H1 (cell line): ENCODE data around the gene PSPH. TPM values are rescaled to one million over a fixed set of nuclear protein-coding genes. Genes with fewer than 3 reads are reported as not detected.
"Not testable (repeated sequence)": the region's sequence is repeated elsewhere in the genome, so short reads cannot be mapped to it uniquely, and the experiment has no call there.

ENCODE experiments used
- CTCF ChIA-PET: fragments of 300-600 bp; sonication (Branson Sonifier 250); formaldehyde crosslinking; loops from one replicate; lab custom pipeline; 2021; ENCODE audit not compliant: partially characterized antibody; lab: Charles Lee
- POLR2A ChIA-PET: fragments of 300-600 bp; sonication (Branson Sonifier 250); formaldehyde crosslinking; loops from one replicate; lab custom pipeline; 2021; ENCODE audit warnings: inconsistent platforms; ENCODE audit not compliant: partially characterized antibody; lab: Charles Lee
- DNase-seq, 2 experiments: peaks; one replicate each; pipeline versions ENCODE4 v3.0.0 to v3.0.0-alpha.2; 2010 to 2022; ENCODE audit warnings: low spot score in 2 of 2, low read depth in 1 of 2, mixed read lengths in 1 of 2
- FAIRE-seq: peaks from 2 replicates; lab custom pipeline; 2011; peaks lifted over from hg19 to GRCh38; lab: Jason Lieb, UNC
- H2AFZ ChIP-seq: 2 replicates; pipeline ENCODE4 v1.8.1; 2012; ENCODE audit warnings: low read length, inconsistent platforms
- H2AK5ac ChIP-seq: 2 replicates; pipeline ENCODE4 v1.6.1; 2013; ENCODE audit warnings: low read depth, low read length
- H2BK120ac ChIP-seq: replicated peaks from 2 replicates; pipeline ENCODE3; 2013; ENCODE audit warnings: low read depth, low read length, inconsistent platforms
- H2BK12ac ChIP-seq: 2 replicates; pipeline ENCODE4 v1.6.1; 2013; ENCODE audit warnings: low read depth, low read length
- H2BK15ac ChIP-seq: 2 replicates; pipeline ENCODE4 v1.6.1; 2013; ENCODE audit warnings: low read length
- H2BK20ac ChIP-seq: 2 replicates; pipeline ENCODE4 v1.6.1; 2013; ENCODE audit warnings: low read length
- H2BK5ac ChIP-seq: 2 replicates; pipeline ENCODE4 v1.6.1; 2013; ENCODE audit warnings: low read depth, low read length
- H3K14ac ChIP-seq: 2 replicates; pipeline ENCODE4 v1.6.1; 2013; ENCODE audit warnings: inconsistent platforms; ENCODE audit not compliant: insufficient read length
- H3K18ac ChIP-seq: 2 replicates; pipeline ENCODE4 v1.6.1; 2013; ENCODE audit warnings: low read length; ENCODE audit errors: extremely low read depth
- H3K23ac ChIP-seq: 2 replicates; pipeline ENCODE4 v1.6.1; 2013; ENCODE audit warnings: inconsistent platforms; ENCODE audit not compliant: insufficient read length
- H3K23me2 ChIP-seq: 2 replicates; pipeline ENCODE4 v1.6.1; 2013; ENCODE audit warnings: low read depth, low read length
- H3K27ac ChIP-seq: 2 replicates; pipeline ENCODE4 v1.6.1; 2011; ENCODE audit warnings: low read depth, low read length, inconsistent platforms
- H3K27me3 ChIP-seq, 4 experiments: replicated peaks in 1 of 4; 1 replicate in 1 of 4; 2 replicates in 3 of 4; pipeline versions ENCODE4 v1.6.1 to v1.8.1; 2011 to 2013; ENCODE audit warnings: low read length in 3 of 4, mild to moderate bottlenecking in 3 of 4, inconsistent platforms in 2 of 4, mixed read lengths in 2 of 4, moderate library complexity in 1 of 4; ENCODE audit not compliant: control insufficient read depth in 3 of 4, insufficient read depth in 3 of 4; ENCODE audit errors: extremely low read depth in 1 of 4
- H3K36me3 ChIP-seq, 4 experiments: 2 replicates each; pipeline versions ENCODE4 v1.6.1 to v1.8.1; 2011 to 2013; ENCODE audit warnings: mild to moderate bottlenecking in 4 of 4, low read length in 3 of 4, moderate library complexity in 2 of 4, control low read depth in 1 of 4, inconsistent platforms in 1 of 4; ENCODE audit not compliant: insufficient read depth in 4 of 4, control insufficient read depth in 2 of 4
- H3K4ac ChIP-seq: replicated peaks from 2 replicates; pipeline ENCODE3; 2013; ENCODE audit warnings: low read length, low read depth, mixed read lengths, inconsistent platforms; ENCODE audit not compliant: insufficient read length
- H3K4me1 ChIP-seq, 4 experiments: replicated peaks in 1 of 4; 1 replicate in 1 of 4; 2 replicates in 3 of 4; pipeline versions ENCODE4 v1.6.1 to v1.8.1; 2011 to 2013; ENCODE audit warnings: low read length in 3 of 4, inconsistent platforms in 2 of 4, mixed read lengths in 1 of 4; ENCODE audit not compliant: insufficient read depth in 4 of 4, control insufficient read depth in 3 of 4
- H3K4me2 ChIP-seq, 2 experiments: 2 replicates each; pipeline versions ENCODE4 v1.6.1 to v1.8.1; 2011 to 2013; ENCODE audit warnings: low read depth in 2 of 2, low read length in 2 of 2, control low read depth in 1 of 2, inconsistent platforms in 1 of 2, mild to moderate bottlenecking in 1 of 2; ENCODE audit not compliant: insufficient read depth in 1 of 2
- H3K4me3 ChIP-seq, 4 experiments: fragments of 200-600, 300-600 bp in 1 of 4; sonication (generic), shearing (Covaris generic), sonication (Bioruptor Twin) in 1 of 4; 2 replicates each; pipeline versions ENCODE4 v1.5.1 to v1.8.1; 2011 to 2016; ENCODE audit warnings: low read length in 4 of 4, low read depth in 3 of 4, control low read depth in 2 of 4, inconsistent platforms in 2 of 4, mild to moderate bottlenecking in 2 of 4, mixed read lengths in 1 of 4, moderate library complexity in 1 of 4; ENCODE audit not compliant: insufficient read depth in 2 of 4; ENCODE audit errors: extremely low read depth in 1 of 4
- H3K56ac ChIP-seq: replicated peaks from 2 replicates; pipeline ENCODE3; 2013; ENCODE audit warnings: low read depth, mild to moderate bottlenecking, mixed read lengths, low read length, inconsistent platforms; ENCODE audit not compliant: insufficient read length
- H3K79me1 ChIP-seq: 2 replicates; pipeline ENCODE4 v1.6.1; 2013; ENCODE audit warnings: low read depth, low read length, control low read depth
- H3K79me2 ChIP-seq, 2 experiments: 2 replicates each; pipeline versions ENCODE4 v1.6.1 to v1.8.1; 2012 to 2013; ENCODE audit warnings: low read length in 2 of 2, mild to moderate bottlenecking in 2 of 2, inconsistent platforms in 1 of 2; ENCODE audit not compliant: insufficient read depth in 2 of 2, control insufficient read depth in 1 of 2
- H3K9ac ChIP-seq, 4 experiments: replicated peaks in 1 of 4; 1 replicate in 1 of 4; 2 replicates in 3 of 4; pipeline versions ENCODE4 v1.6.1 to v1.8.1; 2011 to 2013; ENCODE audit warnings: low read depth in 3 of 4, low read length in 3 of 4, control low read depth in 2 of 4, mild to moderate bottlenecking in 2 of 4, moderate library complexity in 2 of 4, inconsistent platforms in 1 of 4; ENCODE audit errors: extremely low read depth in 1 of 4
- H3K9me3 ChIP-seq, 2 experiments: 2 replicates each; pipeline versions ENCODE4 v1.6.1 to v1.8.1; 2012 to 2013; ENCODE audit warnings: mild to moderate bottlenecking in 2 of 2, moderate library complexity in 2 of 2, control low read depth in 1 of 2, inconsistent platforms in 1 of 2, low read depth in 1 of 2, low read length in 1 of 2, mixed read lengths in 1 of 2; ENCODE audit not compliant: insufficient read depth in 2 of 2
- H4K20me1 ChIP-seq, 2 experiments: replicated peaks in 1 of 2; 2 replicates each; pipeline versions ENCODE3 to v1.8.1; 2011 to 2013; ENCODE audit warnings: inconsistent platforms in 2 of 2, low read length in 2 of 2, mild to moderate bottlenecking in 1 of 2; ENCODE audit not compliant: insufficient read depth in 2 of 2, control insufficient read depth in 1 of 2
- H4K5ac ChIP-seq: 2 replicates; pipeline ENCODE4 v1.6.1; 2013; ENCODE audit warnings: low read length, low read depth, mixed read lengths, inconsistent platforms; ENCODE audit not compliant: insufficient read length
- H4K8ac ChIP-seq: 2 replicates; pipeline ENCODE4 v1.8.0; 2013; ENCODE audit warnings: mild to moderate bottlenecking, moderate library complexity, low read length, inconsistent platforms; ENCODE audit not compliant: insufficient read depth; ENCODE audit errors: extremely low read depth
- H4K91ac ChIP-seq: replicated peaks from 2 replicates; pipeline ENCODE3; 2013; ENCODE audit warnings: low read length, mixed read lengths, inconsistent platforms; ENCODE audit not compliant: insufficient read length
- WGBS, 2 experiments: shearing (Covaris generic) in 1 of 2; methylation state at CpG; one replicate each; pipeline versions ENCODE4 v1.1.6 to v1.1.7; 2013 to 2015; ENCODE audit warnings: low lambda C conversion rate in 2 of 2, mixed read lengths in 2 of 2, inconsistent platforms in 1 of 2, low coverage in 1 of 2, missing lambda C conversion rate in 1 of 2; ENCODE audit not compliant: insufficient replicate concordance in 2 of 2, insufficient coverage in 1 of 2, insufficient read length in 1 of 2; ENCODE audit errors: extremely low coverage in 1 of 2, missing lambda C conversion rate in 1 of 2; 5-methylcytosine and 5-hydroxymethylcytosine counted together
- polyA plus RNA-seq, 7 experiments: library from polyadenylated mRNA; depleted of rRNA in 3 of 7; stranded (reverse) in 5 of 7; unstranded in 2 of 7; fragments of >200 nt in 5 of 7; fragments of 200-250 nt in 2 of 7; gene quantifications; 1 replicate in 5 of 7; 2 replicates in 1 of 7; 4 replicates in 1 of 7; pipeline versions ENCODE4 v1.2.1 to v1.2.3, GENCODE V29; 2011 to 2013; ENCODE audit warnings: missing spikeins in 2 of 7, mixed read lengths in 2 of 7
- total RNA-seq: library from RNA; stranded (reverse); fragmentation: NEBNext Ultra II Directional; extraction: Animal tissue kit (Norgen Biotek cat#: 25700); gene quantifications from 2 replicates; pipeline ENCODE4 v1.2.1, GENCODE V29; 2021

PSPH gene
- total and polyA plus RNA-seq, 2 of the 8 experiments (the other 6 are each of a cell fraction or from before 2014, with no cell fraction given): 31.0 to 64.8 TPM

GRCh38 chr7:56017015-56017414, 34.2 kb downstream of the PSPH start:
- not testable (repeated sequence) for H3K9ac ChIP-seq, H2AK5ac ChIP-seq, H3K14ac ChIP-seq, H3K4me3 ChIP-seq, H3K4me1 ChIP-seq, H2BK120ac ChIP-seq, H4K5ac ChIP-seq, H2AFZ ChIP-seq, H3K56ac ChIP-seq, H3K23ac ChIP-seq, H2BK5ac ChIP-seq, H4K91ac ChIP-seq, H4K20me1 ChIP-seq, H3K79me1 ChIP-seq, H3K4me2 ChIP-seq, H3K18ac ChIP-seq, H2BK15ac ChIP-seq, H3K27me3 ChIP-seq, H3K23me2 ChIP-seq, H3K9me3 ChIP-seq, H3K27ac ChIP-seq, H3K79me2 ChIP-seq, H4K8ac ChIP-seq, H2BK12ac ChIP-seq, FAIRE-seq, DNase-seq, H3K4ac ChIP-seq, H2BK20ac ChIP-seq
- 96% methylated on average over 3 of the region's 3 CpGs; no CpG with 5 or more reads in 1 of the 2 experiments for WGBS, 2 experiments
- ChIA-PET POLR2A (interaction anchor here (1.4 to 40.8 kb wide), 3 partner anchors 9 to 37 kb away, joined by 4 to 869 read pairs (median 36); partner anchors contain the start of genes CCT6A, PSPH and SUMF2), CTCF (interaction anchor here (0.6 to 2.0 kb wide), 3 partner anchors 10 to 13 kb away, joined by 3 to 8 read pairs (median 3); no protein-coding TSS in a partner anchor)
- peaks cover 3 to 62% (median 34%) of the 10 kb centered on the region in 4 experiments; a peak in 6 of 8 replicates for H3K36me3 ChIP-seq
